ENCODE data around the gene BCL2L2.

Gene BCL2L2

GRCh38 chr14:23357261-23357660 is 50.6 kb downstream of the BCL2L2 start:
- DNase-seq, result no peak

- DNase-seq, result no peak
These were observed 51.4 kb downstream of the BCL2L2 start for GRCh38 chr14:23358042-23358441.

- DNase-seq, result no peak
These were observed 52.0 kb downstream of the BCL2L2 start for GRCh38 chr14:23358553-23359166.

GRCh38 chr14:23359167-23359626 is 52.6 kb downstream of the BCL2L2 start:
- no peak for DNase-seq

- no peak for DNase-seq
These were observed 53.3 kb downstream of the BCL2L2 start for GRCh38 chr14:23359722-23360447.

GRCh38 chr14:23360496-23360895 is 53.9 kb downstream of the BCL2L2 start:
- no peak for DNase-seq

GRCh38 chr14:23361320-23361719 is 54.7 kb downstream of the BCL2L2 start:
- no peak for DNase-seq

All from NCI-H1105 treated with DMSO at 0.1 percent for 48 hours (cell line).